Heart right ventricle (tissue), 16 donors: ENCODE data around the gene CALM1. TPM values are rescaled to one million over a fixed set of nuclear protein-coding genes. Genes with fewer than 3 reads are reported as not detected.

Experiments
- ATAC-seq, 8 donors: fragments of 200-7000 bp; cut with Tn5 transposase; one replicate each; pipeline ENCODE4 v1.9.1; 2020; ENCODE audit warnings: mild to moderate bottlenecking in 8 of 8, moderate library complexity in 8 of 8, moderate number of reproducible peaks in 1 of 8
- DNase-seq, 2 donors: peaks; one replicate each; pipeline ENCODE4 v3.0.0-alpha.2; 2020
- H3K27ac ChIP-seq, 10 donors: fragments of 200-600 bp; sonication (generic) in 2 of 10; one replicate each; pipeline versions ENCODE4 v1.5.0 to v1.8.0; 2020 to 2022; ENCODE audit warnings: mild to moderate bottlenecking in 3 of 10
- H3K27me3 ChIP-seq, 7 donors: fragments of 200-600 bp; one replicate each; pipeline ENCODE4 v1.8.0; 2021 to 2022; ENCODE audit warnings: mild to moderate bottlenecking in 2 of 7
- H3K36me3 ChIP-seq, 9 donors: fragments of 200-600 bp; sonication (generic) in 1 of 9; one replicate each; pipeline versions ENCODE4 v1.5.0 to v1.8.0; 2020 to 2022; ENCODE audit warnings: mild to moderate bottlenecking in 2 of 9
- H3K4me1 ChIP-seq, 9 donors: fragments of 200-600 bp; sonication (generic) in 1 of 9; one replicate each; pipeline versions ENCODE4 v1.5.0 to v1.8.0; 2020 to 2022; ENCODE audit warnings: mild to moderate bottlenecking in 4 of 9
- H3K4me3 ChIP-seq, 10 donors: fragments of 200-600 bp; sonication (generic) in 2 of 10; one replicate each; pipeline versions ENCODE4 v1.5.0 to v1.8.0; 2020 to 2022; ENCODE audit warnings: mild to moderate bottlenecking in 7 of 10, moderate library complexity in 2 of 10
- H3K9me3 ChIP-seq, 11 donors: fragments of 200-600 bp in 10 of 11; sonication (generic) in 2 of 11; one replicate each; pipeline versions ENCODE4 v1.5.0 to v1.8.0; 2013 to 2022; ENCODE audit warnings: mild to moderate bottlenecking in 2 of 11, control low read depth in 1 of 11, moderate library complexity in 1 of 11
- WGBS, 2 donors: extraction: QIAGEN DNeasy Blood & Tissue Kit; methylation state at CpG; one replicate each; pipeline ENCODE4 v1.1.7; 2013; ENCODE audit warnings: inconsistent platforms in 1 of 2; 5-methylcytosine and 5-hydroxymethylcytosine counted together
- intact Hi-C, 10 donors: fragments of 100-400 bp; cut with DNase I; formaldehyde crosslinking; loops; one replicate each; pipeline versions ENCODE4 v1.11.1 to v1.14.2; 2022
- polyA plus RNA-seq, 2 donors: library from polyadenylated mRNA; stranded (reverse); fragments of 200-250 nt; gene quantifications; one replicate each; pipeline ENCODE4 v1.2.3, GENCODE V29; 2013
- total RNA-seq, 10 donors: library from RNA; stranded (reverse); fragmentation: NEBNext Ultra II Directional in 3 of 10; extraction: Animal tissue kit (Norgen Biotek cat#: 25700) in 3 of 10; gene quantifications; one replicate each; pipeline versions ENCODE4 v1.2.1 to v1.2.4, GENCODE V29; 2021 to 2023
- TF ChIP-seq, protein P1 (sequence below), 9 donors: fragments of 200-600 bp; sonication (generic) in 2 of 9; IDR thresholded peaks; one replicate each; pipeline versions ENCODE4 v1.5.0 to v1.8.0; 2021 to 2022; ENCODE audit warnings: antibody characterized with exemption in 9 of 9, mild to moderate bottlenecking in 5 of 9, moderate library complexity in 1 of 9
- donor health status: Arrhythmogenic right ventricular cardiomyopathy.
- donor health status: ischemic (EF 13 %, LVEDD 7.1; RV severe dilation, severe dysfunction).
- donor health status: healthy with polysubstance abuse.
- donor health status: DM: no; HTN: yes; CAD: no.
- donor health status: DM: no; HTN: no; CAD: no.
- donor health status: ischemic (EF 25% LVEDD 6.9; RV normal size, moderate dysfunction).
- donor health status: ischemic (EF 25% LVEDD 5.7; RV mildly dilated, moderate dysfunction).
- donor health status: healthy.
- donor health status: DM: yes; HTN: yes; CAD: no.
- donor health status: Ischemic cardiomyopathy.
- donor health status: ischemic (EF 35%, LVEDD 5.7; RV mildly dilated, moderate dysfunction).
- donor health status: nonischemic (EF 11% LVEDD 7.7; RV severe dilation, severe dysfunction).
- donor health status: DM: yes; HTN: yes; CAD: no.
- donor health status: PGD.
- donor health status: ischemic (EF 29% LVEDD 5.4; RV normal size, mild dysfunction).
- donor health status: nonischemic (EF 23%, LVEDD 6.1; RV moderate dilation, normal function).

CALM1 gene
- total and polyA plus RNA-seq, 12 donors: 293 to 787 (median 444) TPM

GRCh38 chr14:90440021-90440451 is 43.2 kb downstream of the CALM1 start:
- no peaks in the 10 kb centered on the region for H3K36me3 ChIP-seq
- no peak overlapping the region for H3K4me3 ChIP-seq
- TF ChIP-seq, protein P1, sequence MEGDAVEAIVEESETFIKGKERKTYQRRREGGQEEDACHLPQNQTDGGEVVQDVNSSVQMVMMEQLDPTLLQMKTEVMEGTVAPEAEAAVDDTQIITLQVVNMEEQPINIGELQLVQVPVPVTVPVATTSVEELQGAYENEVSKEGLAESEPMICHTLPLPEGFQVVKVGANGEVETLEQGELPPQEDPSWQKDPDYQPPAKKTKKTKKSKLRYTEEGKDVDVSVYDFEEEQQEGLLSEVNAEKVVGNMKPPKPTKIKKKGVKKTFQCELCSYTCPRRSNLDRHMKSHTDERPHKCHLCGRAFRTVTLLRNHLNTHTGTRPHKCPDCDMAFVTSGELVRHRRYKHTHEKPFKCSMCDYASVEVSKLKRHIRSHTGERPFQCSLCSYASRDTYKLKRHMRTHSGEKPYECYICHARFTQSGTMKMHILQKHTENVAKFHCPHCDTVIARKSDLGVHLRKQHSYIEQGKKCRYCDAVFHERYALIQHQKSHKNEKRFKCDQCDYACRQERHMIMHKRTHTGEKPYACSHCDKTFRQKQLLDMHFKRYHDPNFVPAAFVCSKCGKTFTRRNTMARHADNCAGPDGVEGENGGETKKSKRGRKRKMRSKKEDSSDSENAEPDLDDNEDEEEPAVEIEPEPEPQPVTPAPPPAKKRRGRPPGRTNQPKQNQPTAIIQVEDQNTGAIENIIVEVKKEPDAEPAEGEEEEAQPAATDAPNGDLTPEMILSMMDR (IDR thresholded peaks at IDR 0.05): no peak
- H3K27ac ChIP-seq: no peak overlapping the region
- DNase-seq (no peak), ATAC-seq (no peak)
- H3K27me3 ChIP-seq: no peaks in the 10 kb centered on the region
- H3K9me3 ChIP-seq: no peaks in the 10 kb centered on the region
- intact Hi-C loops: no loop called here
- peaks cover 0 to 31% (median 7%) of the 10 kb centered on the region in 9 donors for H3K4me1 ChIP-seq
- 56 to 71% methylated on average over 5 of the region's 5 CpGs for WGBS, 2 donors

GRCh38 chr14:90440592-90440991 is 43.8 kb downstream of the CALM1 start:
- DNase-seq: no peak
- no peak for ATAC-seq
- Histone ChIP-seq H3K27me3 (no peaks in the 10 kb centered on the region), H3K27ac (no peak overlapping the region), H3K4me1 (peaks cover 0 to 31% (median 7%) of the 10 kb centered on the region in 9 donors), H3K4me3 (no peak overlapping the region), H3K9me3 (no peaks in the 10 kb centered on the region), H3K36me3 (no peaks in the 10 kb centered on the region)
- WGBS, 2 donors: 70 to 77% methylated on average over 2 of the region's 2 CpGs
- intact Hi-C loops: no loop called here
- TF ChIP-seq, protein P1 (IDR thresholded peaks at IDR 0.05): no peak

DNA sequence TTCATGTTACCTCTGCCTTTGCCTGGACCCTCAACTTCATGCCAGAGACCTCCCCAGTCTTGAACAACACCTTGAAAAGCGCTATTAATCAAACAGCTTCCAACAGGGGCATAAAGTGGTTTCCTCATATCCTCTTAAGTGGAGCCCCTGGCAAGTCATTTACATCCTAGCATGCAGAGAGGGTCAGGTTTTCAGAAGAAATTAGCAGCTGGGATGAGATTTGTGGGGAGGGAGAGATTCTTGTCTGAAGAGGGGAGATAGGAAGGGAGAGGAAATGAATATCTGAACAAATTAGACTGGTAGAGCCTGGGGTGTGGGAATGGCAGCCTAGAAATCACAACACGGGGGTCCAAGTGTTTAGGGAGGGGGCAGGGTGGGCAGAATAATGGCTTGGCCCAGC is 45.6 kb downstream of the CALM1 start:
- intact Hi-C loops: no loop called here

DNA sequence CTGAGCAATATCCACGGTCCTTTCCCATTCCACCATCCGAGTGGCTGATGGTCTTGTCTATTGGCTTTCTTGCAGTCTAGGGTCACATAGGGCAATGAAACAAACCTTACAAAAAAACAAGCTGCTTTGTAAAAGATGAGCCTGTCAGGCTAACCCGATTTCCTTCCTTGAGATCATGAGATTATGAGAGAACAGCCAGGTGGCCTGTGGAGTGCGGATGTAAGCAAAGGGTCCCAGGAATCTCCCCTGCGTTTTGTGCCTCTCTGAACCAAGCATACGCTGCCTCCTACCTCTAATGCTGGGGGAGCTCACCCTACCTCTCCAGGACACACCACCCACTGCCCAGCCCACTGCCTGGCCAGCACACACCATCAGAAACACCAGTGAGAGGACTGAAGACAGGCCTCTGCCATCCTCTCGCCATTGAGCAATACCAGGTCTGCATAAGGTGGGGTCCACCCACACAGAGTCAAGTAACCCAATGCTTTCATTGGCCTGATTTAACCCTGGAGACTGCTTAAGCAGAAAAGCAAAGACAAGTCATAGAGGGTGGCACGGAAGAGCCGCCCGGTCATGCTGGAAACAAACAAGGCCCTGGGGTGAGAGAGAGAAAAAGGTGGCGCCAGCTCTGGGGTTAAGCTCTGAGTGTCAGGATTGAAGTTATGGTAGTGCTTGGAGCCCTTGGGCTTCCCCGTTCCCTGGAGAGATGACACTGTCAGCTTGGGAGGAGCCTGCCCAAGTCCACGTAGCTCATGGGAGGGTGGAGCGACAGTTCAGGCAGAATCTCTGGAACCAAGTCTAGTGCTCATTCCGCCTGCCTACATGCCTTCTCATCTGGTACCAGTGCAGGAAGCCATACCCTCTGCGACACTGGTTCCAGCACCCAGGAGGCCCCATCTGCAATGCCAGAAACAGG is 46.6 kb downstream of the CALM1 start:
- H3K36me3 ChIP-seq: no peaks in the 10 kb centered on the region
- peaks cover 0 to 26% (median 7%) of the 10 kb centered on the region in 9 donors for H3K4me1 ChIP-seq
- TF ChIP-seq, protein P1 (IDR thresholded peaks at IDR 0.05): no peak
- peaks cover 0 to 16% (median 8%) of the 10 kb centered on the region in 11 donors for H3K9me3 ChIP-seq
- no peaks in the 10 kb centered on the region for H3K27me3 ChIP-seq
- ATAC-seq: peak in 6 of 8 donors; percentile 10 to 52 (median 28)
- intact Hi-C loops: no loop called here
- 68 to 72% methylated on average over 16 of the region's 16 CpGs for WGBS, 2 donors
- H3K27ac ChIP-seq: peak overlapping the region in 3 of 10 donors; percentile 8 to 21 (median 20)
- H3K4me3 ChIP-seq: no peak overlapping the region
- no peak for DNase-seq

More for the DNA sequence above, 45.6 kb downstream of the CALM1 start:
- ATAC-seq (no peak), DNase-seq (no peak)
- H3K27ac ChIP-seq: no peak overlapping the region
- 53 to 63% methylated on average over 2 of the region's 2 CpGs for WGBS, 2 donors
- H3K36me3 ChIP-seq: no peaks in the 10 kb centered on the region
- TF ChIP-seq, protein P1 (IDR thresholded peaks at IDR 0.05): no peak
- H3K4me1 ChIP-seq: peaks cover 0 to 26% (median 7%) of the 10 kb centered on the region in 9 donors
- H3K4me3 ChIP-seq: no peak overlapping the region
- H3K27me3 ChIP-seq: no peaks in the 10 kb centered on the region
- peaks cover 0 to 6% (median 0%) of the 10 kb centered on the region in 11 donors for H3K9me3 ChIP-seq
